Measurements from ENCODE around the gene SH2D3A.

Gene SH2D3A

GRCh38 chr19:6736917-6737283 lies 30.3 kb downstream of the SH2D3A start:
- Histone ChIP-seq H3K36me3 (replicated peaks; ENCODE audit: insufficient read depth, low read length) (no peaks in the 10 kb centered on the region), H3F3A (ENCODE audit: insufficient read depth, low read length) (peaks cover 36% of the 10 kb centered on the region), H3K4me1 (ENCODE audit: low read length) (peaks cover 23% of the 10 kb centered on the region), H3K79me2 (ENCODE audit: low read length) (peaks cover 34% of the 10 kb centered on the region), H3K4me2 (ENCODE audit: low read depth, low read length) (peak overlapping the region; percentile 81), H4K20me1 (ENCODE audit: insufficient read depth, low read length) (no peaks in the 10 kb centered on the region), H3K9me2 (replicated peaks; ENCODE audit: insufficient read depth, low read length) (no peaks in the 10 kb centered on the region), H3K27me3 (replicated peaks; ENCODE audit: insufficient read depth, low read length) (no peaks in the 10 kb centered on the region), H3K9ac (ENCODE audit: low read length) (peak overlapping the region; percentile 83), H3K27ac (ENCODE audit: low read length) (peak overlapping the region; percentile 58; the same call in 1 of the 2 replicates), H2AFZ (ENCODE audit: low read length) (peak overlapping the region; percentile 67), H3K9me3 (replicated peaks; ENCODE audit: insufficient read depth, low read length) (no peaks in the 10 kb centered on the region), H3K4me3 (ENCODE audit: low read length) (peak overlapping the region; percentile 79)
- TF ChIP-seq CTCF (IDR thresholded peaks at IDR 0.05; ENCODE audit: low read length) (no peak), EZH2 (optimal IDR thresholded peaks at IDR 0.05; ENCODE audit: low read depth, low read length) (no peak), EZH2phosphoT487 (IDR thresholded peaks at IDR 0.05; ENCODE audit: low read length) (no peak)
- peak; percentile 52 for DNase-seq

- Histone ChIP-seq H3K27ac (ENCODE audit: low read length) (peak overlapping the region; percentile 58; the same call in 1 of the 2 replicates), H4K20me1 (ENCODE audit: insufficient read depth, low read length) (no peaks in the 10 kb centered on the region), H3K9ac (ENCODE audit: low read length) (peak overlapping the region; percentile 83), H3K4me3 (ENCODE audit: low read length) (peak overlapping the region; percentile 79), H3K9me2 (replicated peaks; ENCODE audit: insufficient read depth, low read length) (no peaks in the 10 kb centered on the region), H2AFZ (ENCODE audit: low read length) (peak overlapping the region; percentile 67), H3K79me2 (ENCODE audit: low read length) (peaks cover 28% of the 10 kb centered on the region), H3K4me2 (ENCODE audit: low read depth, low read length) (peak overlapping the region; percentile 81), H3F3A (ENCODE audit: insufficient read depth, low read length) (peaks cover 33% of the 10 kb centered on the region), H3K27me3 (replicated peaks; ENCODE audit: insufficient read depth, low read length) (no peaks in the 10 kb centered on the region), H3K36me3 (replicated peaks; ENCODE audit: insufficient read depth, low read length) (no peaks in the 10 kb centered on the region), H3K4me1 (ENCODE audit: low read length) (peaks cover 23% of the 10 kb centered on the region), H3K9me3 (replicated peaks; ENCODE audit: insufficient read depth, low read length) (no peaks in the 10 kb centered on the region)
- DNase-seq, result peak; percentile 91
- TF ChIP-seq CTCF (IDR thresholded peaks at IDR 0.05; ENCODE audit: low read length) (peak; percentile 86), EZH2phosphoT487 (IDR thresholded peaks at IDR 0.05; ENCODE audit: low read length) (no peak), EZH2 (optimal IDR thresholded peaks at IDR 0.05; ENCODE audit: low read depth, low read length) (no peak)
These were observed 30.9 kb downstream of the SH2D3A start for GRCh38 chr19:6736169-6736916.

- TF ChIP-seq EZH2 (optimal IDR thresholded peaks at IDR 0.05; ENCODE audit: low read depth, low read length) (no peak), EZH2phosphoT487 (IDR thresholded peaks at IDR 0.05; ENCODE audit: low read length) (no peak), CTCF (IDR thresholded peaks at IDR 0.05; ENCODE audit: low read length) (no peak)
- Histone ChIP-seq H3K79me2 (ENCODE audit: low read length) (peaks cover 18% of the 10 kb centered on the region), H3K36me3 (replicated peaks; ENCODE audit: insufficient read depth, low read length) (no peaks in the 10 kb centered on the region), H3K4me1 (ENCODE audit: low read length) (peaks cover 19% of the 10 kb centered on the region), H3K9ac (ENCODE audit: low read length) (no peak overlapping the region), H3K9me3 (replicated peaks; ENCODE audit: insufficient read depth, low read length) (no peaks in the 10 kb centered on the region), H3K27me3 (replicated peaks; ENCODE audit: insufficient read depth, low read length) (no peaks in the 10 kb centered on the region), H3K4me3 (ENCODE audit: low read length) (no peak overlapping the region), H4K20me1 (ENCODE audit: insufficient read depth, low read length) (no peaks in the 10 kb centered on the region), H3K9me2 (replicated peaks; ENCODE audit: insufficient read depth, low read length) (no peaks in the 10 kb centered on the region), H2AFZ (ENCODE audit: low read length) (no peak overlapping the region), H3K27ac (ENCODE audit: low read length) (no peak overlapping the region), H3F3A (ENCODE audit: insufficient read depth, low read length) (peaks cover 28% of the 10 kb centered on the region), H3K4me2 (ENCODE audit: low read depth, low read length) (peak overlapping the region; percentile 81; the same call in 1 of the 2 replicates)
- no peak for DNase-seq
These were observed 31.9 kb downstream of the SH2D3A start for GRCh38 chr19:6735181-6735911.
